IMR-90 (cell line): ENCODE data around the gene OR1Q1. TPM values are rescaled to one million over a fixed set of nuclear protein-coding genes. Genes with fewer than 3 reads are reported as not detected.

Source experiments
- ATAC-seq: fragments of 200-7000 bp; cut with Tn5 transposase; 2 replicates; pipeline ENCODE4 v1.9.1; 2020; ENCODE audit warnings: low read depth, mild to moderate bottlenecking, moderate library complexity
- BruUV-seq: library from RNA; stranded (reverse); fragments of 400-500 nt; replicated peaks from 2 replicates; lab custom pipeline; 2021; lab: Mats Ljungman, UMichigan
- CTCF ChIA-PET: fragments of 300-600 bp; formaldehyde crosslinking; extraction: SDS; loops from one replicate; lab custom pipeline; 2021; ENCODE audit warnings: antibody characterized with exemption; lab: Yijun Ruan, JAX
- POLR2A ChIA-PET: fragments of 300-600 bp; sonication (Branson Sonifier 250); formaldehyde crosslinking; loops from one replicate; lab custom pipeline; 2022; ENCODE audit warnings: antibody characterized with exemption; ENCODE audit not compliant: unreplicated experiment; lab: Charles Lee
- DNase-seq: peaks from one replicate; pipeline ENCODE4 v3.0.0; 2013
- H2AFZ ChIP-seq: replicated peaks from 2 replicates; pipeline ENCODE3; 2013; ENCODE audit warnings: low read length, mild to moderate bottlenecking; ENCODE audit not compliant: poor library complexity
- H2AK5ac ChIP-seq: 2 replicates; pipeline ENCODE4 v1.6.1; 2013; ENCODE audit warnings: low read depth, low read length, inconsistent platforms
- H2AK9ac ChIP-seq: replicated peaks from 2 replicates; pipeline ENCODE3; 2013; ENCODE audit warnings: mild to moderate bottlenecking, low read depth, low read length, moderate library complexity; ENCODE audit not compliant: poor library complexity
- H2BK120ac ChIP-seq: 2 replicates; pipeline ENCODE4 v1.6.1; 2013; ENCODE audit warnings: low read depth, low read length, inconsistent platforms
- H2BK15ac ChIP-seq: 3 replicates; pipeline ENCODE4 v1.6.1; 2013; ENCODE audit warnings: low read depth, low read length, inconsistent platforms
- H2BK20ac ChIP-seq: 2 replicates; pipeline ENCODE4 v1.6.1; 2013; ENCODE audit warnings: low read depth, mild to moderate bottlenecking, inconsistent platforms, low read length, moderate library complexity
- H2BK5ac ChIP-seq: 2 replicates; pipeline ENCODE4 v1.6.1; 2013; ENCODE audit warnings: mild to moderate bottlenecking, low read depth, low read length, inconsistent platforms; ENCODE audit not compliant: poor library complexity, severe bottlenecking
- H3K14ac ChIP-seq: replicated peaks from 2 replicates; pipeline ENCODE4 v1.6.1; 2013; ENCODE audit warnings: low read depth, low read length, inconsistent platforms
- H3K18ac ChIP-seq: 2 replicates; pipeline ENCODE4 v1.6.1; 2013; ENCODE audit warnings: low read depth, low read length, control low read depth
- H3K23ac ChIP-seq: 2 replicates; pipeline ENCODE4 v1.6.1; 2013; ENCODE audit warnings: low read depth, low read length, inconsistent platforms
- H3K27ac ChIP-seq: 2 replicates; pipeline ENCODE4 v1.5.1; 2013; ENCODE audit warnings: mild to moderate bottlenecking, control low read depth, low read length; ENCODE audit not compliant: insufficient read depth
- H3K27me3 ChIP-seq: 2 replicates; pipeline ENCODE4 v1.6.1; 2013; ENCODE audit warnings: low read length; ENCODE audit not compliant: control insufficient read depth, insufficient read depth
- H3K36me3 ChIP-seq: 2 replicates; pipeline ENCODE4 v1.6.1; 2013; ENCODE audit warnings: low read length, mixed read lengths; ENCODE audit not compliant: control insufficient read depth, insufficient read depth
- H3K4ac ChIP-seq: 2 replicates; pipeline ENCODE4 v1.6.1; 2013; ENCODE audit warnings: low read depth, low read length, inconsistent platforms
- H3K4me1 ChIP-seq: 2 replicates; pipeline ENCODE4 v1.6.1; 2013; ENCODE audit warnings: low read length, mixed read lengths; ENCODE audit not compliant: control insufficient read depth, insufficient read depth
- H3K4me2 ChIP-seq: 2 replicates; pipeline ENCODE4 v1.6.1; 2013; ENCODE audit warnings: low read depth, mild to moderate bottlenecking, control low read depth, low read length, moderate library complexity
- H3K4me3 ChIP-seq: 2 replicates; pipeline ENCODE4 v1.5.1; 2013; ENCODE audit warnings: low read depth, mild to moderate bottlenecking, control low read depth, low read length, moderate library complexity; ENCODE audit not compliant: insufficient read depth
- H3K56ac ChIP-seq: 2 replicates; pipeline ENCODE4 v1.6.1; 2013; ENCODE audit warnings: low read length, inconsistent platforms; ENCODE audit not compliant: insufficient read depth; ENCODE audit errors: extremely low read depth
- H3K79me1 ChIP-seq, 2 experiments: 2 replicates each; pipeline ENCODE4 v1.6.1; 2013; ENCODE audit warnings: low read length in 2 of 2, inconsistent platforms in 1 of 2, low read depth in 1 of 2
- H3K9ac ChIP-seq: 2 replicates; pipeline ENCODE4 v1.6.1; 2013; ENCODE audit warnings: low read depth, low read length, control low read depth
- H3K9me1 ChIP-seq: 2 replicates; pipeline ENCODE4 v1.6.1; 2013; ENCODE audit warnings: low read length, inconsistent platforms; ENCODE audit not compliant: insufficient read depth
- H3K9me3 ChIP-seq: 2 replicates; pipeline ENCODE4 v1.6.1; 2013; ENCODE audit warnings: low read length; ENCODE audit not compliant: control insufficient read depth, insufficient read depth
- H4K20me1 ChIP-seq: 2 replicates; pipeline ENCODE4 v1.6.1; 2013; ENCODE audit warnings: low read length, inconsistent platforms; ENCODE audit not compliant: insufficient read depth
- H4K5ac ChIP-seq: 2 replicates; pipeline ENCODE4 v1.6.1; 2013; ENCODE audit warnings: mild to moderate bottlenecking, low read depth, low read length, control low read depth
- H4K8ac ChIP-seq, 2 experiments: 2 replicates each; pipeline ENCODE4 v1.6.1; 2013; ENCODE audit warnings: low read depth in 2 of 2, low read length in 2 of 2, control low read depth in 1 of 2, inconsistent platforms in 1 of 2
- H4K91ac ChIP-seq: 2 replicates; pipeline ENCODE4 v1.6.1; 2013; ENCODE audit warnings: low read depth, low read length, inconsistent platforms; ENCODE audit not compliant: insufficient read depth
- BHLHE40 ChIP-seq: fragments of 150-350 bp; IDR thresholded peaks from 2 replicates; pipeline ENCODE4 v1.6.1; 2016; ENCODE audit warnings: mild to moderate bottlenecking, low read depth, low read length
- CEBPB ChIP-seq: IDR thresholded peaks from 2 replicates; pipeline ENCODE4 v1.6.1; 2012; ENCODE audit warnings: low read depth, low read length, improper control_type of control experiment
- CHD1 ChIP-seq: IDR thresholded peaks from 2 replicates; pipeline ENCODE4 v1.6.1; 2012; ENCODE audit warnings: low read depth, low read length, improper control_type of control experiment
- CTCF ChIP-seq: conservative IDR thresholded peaks from 2 replicates; pipeline ENCODE4 v1.5.1; 2012; ENCODE audit warnings: mild to moderate bottlenecking, low read depth, low read length, improper control_type of control experiment
- ELK1 ChIP-seq: fragments of 150-350 bp; IDR thresholded peaks from 2 replicates; pipeline ENCODE4 v1.6.1; 2016; ENCODE audit warnings: low read depth, mild to moderate bottlenecking, low read length, moderate library complexity, borderline replicate concordance
- FOS ChIP-seq: fragments of 150-350 bp; IDR thresholded peaks from 2 replicates; pipeline ENCODE4 v1.6.1; 2016; ENCODE audit warnings: low read depth, low read length
- MAFK ChIP-seq: IDR thresholded peaks from 2 replicates; pipeline ENCODE4 v1.6.1; 2012; ENCODE audit warnings: low read depth, low read length, improper control_type of control experiment
- MAZ ChIP-seq: IDR thresholded peaks from 2 replicates; pipeline ENCODE4 v1.6.1; 2012; ENCODE audit warnings: low read depth, mild to moderate bottlenecking, low read length, improper control_type of control experiment, moderate library complexity, borderline replicate concordance
- MXI1 ChIP-seq: IDR thresholded peaks from 2 replicates; pipeline ENCODE4 v1.6.1; 2012; ENCODE audit warnings: low read depth, mild to moderate bottlenecking, low read length, moderate library complexity, borderline replicate concordance
- NFE2L2 ChIP-seq: fragments of 150-350 bp; IDR thresholded peaks from 2 replicates; pipeline ENCODE4 v1.6.1; 2016; ENCODE audit warnings: low read depth, mild to moderate bottlenecking, low read length
- POLR2A ChIP-seq: IDR thresholded peaks from 2 replicates; pipeline ENCODE4 v1.6.1; 2012; ENCODE audit warnings: mild to moderate bottlenecking, low read depth, low read length
- RAD21 ChIP-seq: IDR thresholded peaks from 2 replicates; pipeline ENCODE4 v1.6.1; 2012; ENCODE audit warnings: low read length, improper control_type of control experiment
- RCOR1 ChIP-seq: IDR thresholded peaks from 2 replicates; pipeline ENCODE4 v1.6.1; 2012; ENCODE audit warnings: mild to moderate bottlenecking, low read length, improper control_type of control experiment; ENCODE audit not compliant: insufficient replicate concordance
- RFX5 ChIP-seq: IDR thresholded peaks from 2 replicates; pipeline ENCODE4 v1.8.0; 2012; ENCODE audit warnings: low read depth, mild to moderate bottlenecking, low read length, moderate library complexity
- SMC3 ChIP-seq: fragments of 150-350 bp; IDR thresholded peaks from 2 replicates; pipeline ENCODE4 v1.6.1; 2016; ENCODE audit warnings: low read depth, mild to moderate bottlenecking, antibody characterized with exemption, low read length, moderate library complexity
- USF2 ChIP-seq: fragments of 150-350 bp; IDR thresholded peaks from 2 replicates; pipeline ENCODE4 v1.6.1; 2017; ENCODE audit warnings: mild to moderate bottlenecking, antibody characterized with exemption, low read length, low read depth
- WGBS, 2 experiments: methylation state at CpG; one replicate each; pipeline versions ENCODE4 v1.1.5 to v1.1.7; 2013; ENCODE audit warnings: missing lambda C conversion rate in 2 of 2; ENCODE audit not compliant: insufficient read length in 1 of 2; ENCODE audit errors: extremely low coverage in 2 of 2; 5-methylcytosine and 5-hydroxymethylcytosine counted together
- dilution Hi-C: fragments of 300-500 bp; cut with HindIII; formaldehyde crosslinking; loops from one replicate; pipeline ENCODE4 v1.14.3; 2018; ENCODE audit warnings: low sequenced_read_pairs; ENCODE audit not compliant: unreplicated experiment
- in situ Hi-C: fragments of 300-500 bp; cut with MboI; formaldehyde crosslinking; loops from 3 replicates; pipeline ENCODE4 v1.14.3; 2019; ENCODE audit warnings: low sequenced_read_pairs, inconsistent platforms, mixed read lengths
- intact Hi-C: fragments of 100-400 bp; cut with micrococcal nuclease; formaldehyde crosslinking; loops from 2 replicates; pipeline ENCODE4 v1.10.0; 2022
- polyA plus RNA-seq, 3 experiments: library from polyadenylated mRNA; depleted of rRNA; stranded (reverse); fragments of >200 nt; gene quantifications; 2 replicates each; pipeline ENCODE4 v1.2.3, GENCODE V29; 2012; ENCODE audit warnings: low replicate concordance in 1 of 3
- total RNA-seq: library from RNA; depleted of rRNA; stranded (reverse); fragments of >200 nt; gene quantifications from 2 replicates; pipeline ENCODE4 v1.2.3, GENCODE V29; 2012

The OR1Q1 gene
- total and polyA plus RNA-seq, 2 of the 4 experiments (the other 2 are of a cell fraction), result not detected

- H3K9ac ChIP-seq, result no peak overlapping the region
- H3K56ac ChIP-seq, result no peak overlapping the region
- ChIA-PET CTCF (no interaction called here), POLR2A (no interaction called here)
- H2AFZ ChIP-seq, result no peak overlapping the region
- H2AK5ac ChIP-seq, result no peak overlapping the region
- H3K27ac ChIP-seq, result no peak overlapping the region
- H3K79me1 ChIP-seq, result no peaks in the 10 kb centered on the region
- in situ Hi-C loops, result no loop called here
- H3K14ac ChIP-seq, result no peak overlapping the region
- ATAC-seq (no peak), DNase-seq (no peak)
- no peak overlapping the region for H2AK9ac ChIP-seq
- H4K20me1 ChIP-seq, result no peaks in the 10 kb centered on the region
- H3K4me1 ChIP-seq, result no peaks in the 10 kb centered on the region
- no CpG with 5 or more reads among the region's 1 CpG for WGBS, 2 experiments
- no peaks in the 10 kb centered on the region for H3K9me3 ChIP-seq
- H3K4me2 ChIP-seq, result no peak overlapping the region
- no peak overlapping the region for H4K8ac ChIP-seq
- H4K5ac ChIP-seq, result no peak overlapping the region
- intact Hi-C loops, result loop anchor here (5.0 kb wide), 1 partner anchor 44 kb away; the partner anchor contains the start of gene OR1Q1
- no peak overlapping the region for H2BK5ac ChIP-seq
- TF ChIP-seq CHD1 (no peak), MAZ (no peak), RAD21 (no peak), SMC3 (no peak), CEBPB (no peak), CTCF (no peak), MXI1 (no peak), NFE2L2 (no peak), USF2 (no peak), ELK1 (no peak), BHLHE40 (no peak), POLR2A (no peak), MAFK (no peak), RFX5 (no peak), FOS (no peak), RCOR1 (no peak)
- no TSS peak for BruUV-seq
- H2BK20ac ChIP-seq, result no peak overlapping the region
- no peaks in the 10 kb centered on the region for H3K36me3 ChIP-seq
- no peaks in the 10 kb centered on the region for H3K27me3 ChIP-seq
- no peak overlapping the region for H3K4me3 ChIP-seq
- no peak overlapping the region for H2BK120ac ChIP-seq
- no peaks in the 10 kb centered on the region for H3K9me1 ChIP-seq
- H3K4ac ChIP-seq, result no peak overlapping the region
- no peak overlapping the region for H3K23ac ChIP-seq
- no peak overlapping the region for H4K91ac ChIP-seq
- H2BK15ac ChIP-seq, result no peak overlapping the region
- dilution Hi-C loops, result no loop called here
- no peak overlapping the region for H3K18ac ChIP-seq
These were observed 41.8 kb downstream of the OR1Q1 start for GRCh38 chr9:122656378-122656777.
